HCT116 (cell line): ENCODE measurements around the gene AR.

Source experiments
- CEBPB ChIP-seq: IDR thresholded peaks from 2 replicates; pipeline ENCODE4 v1.6.1; 2012; ENCODE audit warnings: low read depth
- EGR1 ChIP-seq: IDR thresholded peaks from 2 replicates; pipeline ENCODE4 v1.6.1; 2012; ENCODE audit warnings: low read depth
- EZH2 ChIP-seq: fragments of 200-600 bp; sonication (generic); IDR thresholded peaks from 2 replicates; pipeline ENCODE4 v1.6.1; 2017; ENCODE audit warnings: antibody characterized with exemption, mixed run types
- EZH2phosphoT487 ChIP-seq: fragments of 200-600 bp; IDR thresholded peaks from 2 replicates; pipeline ENCODE4 v1.6.1; 2018; ENCODE audit warnings: antibody characterized with exemption, borderline replicate concordance
- FOSL1 ChIP-seq: IDR thresholded peaks from 2 replicates; pipeline ENCODE4 v1.6.1; 2012; ENCODE audit warnings: low read depth
- POLR2A ChIP-seq: IDR thresholded peaks from 2 replicates; pipeline ENCODE4 v1.7.0; 2011; ENCODE audit warnings: borderline replicate concordance; ENCODE audit not compliant: insufficient read depth, insufficient read length; ENCODE audit errors: extremely low read depth
- POLR2AphosphoS5 ChIP-seq: IDR thresholded peaks from 2 replicates; pipeline ENCODE4 v1.6.1; 2011; ENCODE audit warnings: mild to moderate bottlenecking, low read depth, low read length, moderate library complexity
- RAD21 ChIP-seq: IDR thresholded peaks from 2 replicates; pipeline ENCODE4 v1.6.1; 2012; ENCODE audit warnings: low read depth, mild to moderate bottlenecking
- REST ChIP-seq: IDR thresholded peaks from 2 replicates; pipeline ENCODE4 v1.6.1; 2012; ENCODE audit warnings: low read depth
- SIN3A ChIP-seq: IDR thresholded peaks from 2 replicates; pipeline ENCODE4 v1.6.1; 2012; ENCODE audit warnings: low read depth
- SP1 ChIP-seq: IDR thresholded peaks from 2 replicates; pipeline ENCODE4 v1.6.1; 2012; ENCODE audit warnings: low read depth
- TCF7L2 ChIP-seq: IDR thresholded peaks from 2 replicates; pipeline ENCODE4 v1.7.0; 2011; ENCODE audit warnings: borderline replicate concordance, inconsistent platforms; ENCODE audit not compliant: insufficient read depth, insufficient read length; ENCODE audit errors: extremely low read depth
- YY1 ChIP-seq: IDR thresholded peaks from 2 replicates; pipeline ENCODE4 v1.6.1; 2011; ENCODE audit warnings: low read length, low read depth, moderate library complexity, mild to moderate bottlenecking; ENCODE audit not compliant: insufficient replicate concordance; ENCODE audit errors: extremely low read depth
- TF ChIP-seq, protein P1 (sequence below), 3 experiments: fragments of 200-600 bp in 1 of 3; sonication (generic) in 1 of 3; IDR thresholded peaks in 2 of 3; conservative IDR thresholded peaks in 1 of 3; 2 replicates each; pipeline ENCODE4 v1.5.1; 2012 to 2017; ENCODE audit warnings: low read depth in 2 of 3, low read length in 2 of 3, antibody characterized with exemption in 1 of 3, borderline replicate concordance in 1 of 3, control low read depth in 1 of 3, mild to moderate bottlenecking in 1 of 3, mixed read lengths in 1 of 3, mixed run types in 1 of 3, moderate library complexity in 1 of 3; ENCODE audit not compliant: insufficient read depth in 1 of 3

- TF ChIP-seq, protein P1, sequence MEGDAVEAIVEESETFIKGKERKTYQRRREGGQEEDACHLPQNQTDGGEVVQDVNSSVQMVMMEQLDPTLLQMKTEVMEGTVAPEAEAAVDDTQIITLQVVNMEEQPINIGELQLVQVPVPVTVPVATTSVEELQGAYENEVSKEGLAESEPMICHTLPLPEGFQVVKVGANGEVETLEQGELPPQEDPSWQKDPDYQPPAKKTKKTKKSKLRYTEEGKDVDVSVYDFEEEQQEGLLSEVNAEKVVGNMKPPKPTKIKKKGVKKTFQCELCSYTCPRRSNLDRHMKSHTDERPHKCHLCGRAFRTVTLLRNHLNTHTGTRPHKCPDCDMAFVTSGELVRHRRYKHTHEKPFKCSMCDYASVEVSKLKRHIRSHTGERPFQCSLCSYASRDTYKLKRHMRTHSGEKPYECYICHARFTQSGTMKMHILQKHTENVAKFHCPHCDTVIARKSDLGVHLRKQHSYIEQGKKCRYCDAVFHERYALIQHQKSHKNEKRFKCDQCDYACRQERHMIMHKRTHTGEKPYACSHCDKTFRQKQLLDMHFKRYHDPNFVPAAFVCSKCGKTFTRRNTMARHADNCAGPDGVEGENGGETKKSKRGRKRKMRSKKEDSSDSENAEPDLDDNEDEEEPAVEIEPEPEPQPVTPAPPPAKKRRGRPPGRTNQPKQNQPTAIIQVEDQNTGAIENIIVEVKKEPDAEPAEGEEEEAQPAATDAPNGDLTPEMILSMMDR (IDR thresholded peaks at IDR 0.05 in 2 of 3, conservative IDR thresholded peaks at IDR 0.05 in 1 of 3; ENCODE audit: borderline replicate concordance in 1 of 3, insufficient read depth in 1 of 3, low read depth in 2 of 3, low read length in 2 of 3) = no peak
- no peak for TF ChIP-seq RAD21
- TF ChIP-seq TCF7L2 = no peak
- no peak for TF ChIP-seq YY1
- TF ChIP-seq SP1 = no peak
- TF ChIP-seq POLR2A = no peak
- no peak for TF ChIP-seq FOSL1
- TF ChIP-seq REST = no peak
- no peak for TF ChIP-seq EZH2phosphoT487
- TF ChIP-seq SIN3A = no peak
- TF ChIP-seq POLR2AphosphoS5 = no peak
- TF ChIP-seq CEBPB = no peak
- no peak for TF ChIP-seq EGR1
- no peak for TF ChIP-seq EZH2
Observed at GRCh38 chrX:67583171-67583570, 39.4 kb downstream of the AR start.
